GOT3 (cell line): ENCODE data around the gene IL24.

ENCODE experiments used
- DNase-seq: peaks from one replicate; lab custom pipeline; 2025; ENCODE audit warnings: mixed read lengths; lab: John Stamatoyannopoulos, UW

IL24 gene

GRCh38 chr1:206953126-206953525, 55.9 kb downstream of the IL24 start:
- no peak for DNase-seq

GRCh38 chr1:206953626-206954025, 56.4 kb downstream of the IL24 start:
- no peak for DNase-seq
